ENCODE data around the gene PPFIA1. TPM values are rescaled to one million over a fixed set of nuclear protein-coding genes. Genes with fewer than 3 reads are reported as not detected.

Gene PPFIA1
- total RNA-seq, 2 donors from 2014 or later = 46.9 to 47.5 TPM

DNA sequence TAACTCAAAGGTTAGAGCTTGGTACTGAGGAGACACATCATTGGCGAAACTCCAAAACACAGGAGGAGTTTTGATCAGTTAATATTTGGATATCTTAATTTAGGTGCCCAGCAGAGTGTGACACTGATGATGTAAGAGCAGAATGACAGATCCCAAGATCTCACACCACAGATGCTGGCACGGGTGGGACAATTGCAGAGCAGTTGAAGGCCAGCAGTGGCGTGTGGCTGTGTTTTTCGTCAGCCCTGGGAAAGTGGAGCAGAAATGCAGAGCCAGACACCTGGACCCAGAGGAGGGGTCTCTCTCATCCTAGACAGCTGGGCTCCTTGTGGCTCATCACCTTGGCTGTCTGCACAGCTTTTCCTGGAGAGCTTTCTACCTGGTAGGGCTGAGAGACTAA lies 68.1 kb downstream of the PPFIA1 start:
- Histone ChIP-seq H3K4me1 (no peaks in the 10 kb centered on the region), H3K27me3 (no peaks in the 10 kb centered on the region), H3K9me3 (no peaks in the 10 kb centered on the region), H3K4me3 (no peak overlapping the region), H3K36me3 (peaks cover 29% of the 10 kb centered on the region), H3K9ac (ENCODE audit: low read depth in 2 of 2, low read length in 2 of 2) (no peak overlapping the region), H3K27ac (no peak overlapping the region)
- intact Hi-C loops (cut with DNase I) = loop anchor here (10.0 kb wide), 1 partner anchor 64 kb away; the partner anchor contains the start of gene PPFIA1
- TF ChIP-seq CTCF (IDR thresholded peaks at IDR 0.05) = no peak
- no peak for DNase-seq

DNA sequence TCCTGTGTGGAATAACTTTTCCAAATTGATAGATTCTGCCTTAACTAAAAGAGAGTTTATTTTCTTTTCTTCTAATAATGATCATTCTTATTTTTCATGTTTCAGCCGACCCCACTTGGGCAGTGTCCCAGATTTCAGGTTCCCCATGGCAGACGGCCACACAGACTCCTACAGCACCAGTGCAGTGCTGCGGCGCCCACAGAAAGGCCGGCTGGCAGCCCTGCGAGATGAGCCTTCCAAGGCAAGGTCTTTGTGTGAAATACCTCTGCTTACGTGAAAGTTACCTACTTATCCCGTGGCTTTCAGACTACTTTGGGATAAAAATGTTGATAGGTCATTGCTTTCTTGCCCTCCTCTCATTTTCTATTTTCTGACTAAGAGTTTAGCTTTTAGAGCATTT lies 68.6 kb downstream of the PPFIA1 start:
- intact Hi-C loops (cut with DNase I) = loop anchor here (10.0 kb wide), 1 partner anchor 64 kb away; the partner anchor contains the start of gene PPFIA1
- Histone ChIP-seq H3K27ac (no peak overlapping the region), H3K4me3 (no peak overlapping the region), H3K36me3 (peaks cover 29% of the 10 kb centered on the region), H3K27me3 (no peaks in the 10 kb centered on the region), H3K9me3 (no peaks in the 10 kb centered on the region), H3K9ac (ENCODE audit: low read depth in 2 of 2, low read length in 2 of 2) (no peak overlapping the region), H3K4me1 (no peaks in the 10 kb centered on the region)
- DNase-seq = no peak
- no peak for TF ChIP-seq CTCF (IDR thresholded peaks at IDR 0.05)

GRCh38 chr11:70341881-70342429 lies 71.5 kb downstream of the PPFIA1 start:
- no peaks in the 10 kb centered on the region for H3K4me1 ChIP-seq
- H3K27me3 ChIP-seq = no peaks in the 10 kb centered on the region
- no peak for DNase-seq
- no peaks in the 10 kb centered on the region for H3K9me3 ChIP-seq
- H3K36me3 ChIP-seq = peaks cover 18% of the 10 kb centered on the region
- intact Hi-C loops (cut with DNase I) = no loop called here
- no peak overlapping the region for H3K27ac ChIP-seq
- TF ChIP-seq CTCF (IDR thresholded peaks at IDR 0.05) = no peak
- H3K4me3 ChIP-seq = no peak overlapping the region
- H3K9ac ChIP-seq (ENCODE audit: low read depth in 2 of 2, low read length in 2 of 2) = no peak overlapping the region

GRCh38 chr11:70343636-70344035 lies 73.1 kb downstream of the PPFIA1 start:
- DNase-seq = no peak
- TF ChIP-seq CTCF (IDR thresholded peaks at IDR 0.05) = no peak
- Histone ChIP-seq H3K9me3 (no peaks in the 10 kb centered on the region), H3K27me3 (no peaks in the 10 kb centered on the region), H3K4me1 (no peaks in the 10 kb centered on the region), H3K9ac (ENCODE audit: low read depth in 2 of 2, low read length in 2 of 2) (no peak overlapping the region), H3K27ac (no peak overlapping the region), H3K36me3 (peaks cover 17% of the 10 kb centered on the region), H3K4me3 (no peak overlapping the region)
- intact Hi-C loops (cut with DNase I) = no loop called here

- no peak overlapping the region for H3K9ac ChIP-seq (ENCODE audit: low read depth in 2 of 2, low read length in 2 of 2)
- no peaks in the 10 kb centered on the region for H3K27me3 ChIP-seq
- H3K4me1 ChIP-seq = no peaks in the 10 kb centered on the region
- H3K9me3 ChIP-seq = no peaks in the 10 kb centered on the region
- intact Hi-C loops (cut with DNase I) = no loop called here
- H3K27ac ChIP-seq = no peak overlapping the region
- H3K4me3 ChIP-seq = no peak overlapping the region
- DNase-seq = no peak
- no peak for TF ChIP-seq CTCF (IDR thresholded peaks at IDR 0.05)
- no peaks in the 10 kb centered on the region for H3K36me3 ChIP-seq
These were observed 77.7 kb downstream of the PPFIA1 start for GRCh38 chr11:70348191-70348590.
